OCI-LY7 (cell line): ENCODE results near the gene ARHGEF25. TPM values are rescaled to one million over a fixed set of nuclear protein-coding genes. Genes with fewer than 3 reads are reported as not detected.
A peak's percentile ranks its signal among the peaks of the same experiment; 100 is the strongest.

Experiments
- BruUV-seq: library from RNA; stranded (reverse); fragments of 400-500 nt; replicated peaks from 2 replicates; lab custom pipeline; 2021; lab: Mats Ljungman, UMichigan
- CTCF ChIA-PET: fragments of 300-600 bp; sonication (Branson Sonifier 250); formaldehyde crosslinking; loops from one replicate; lab custom pipeline; 2022; ENCODE audit warnings: antibody characterized with exemption; ENCODE audit not compliant: unreplicated experiment; lab: Charles Lee
- POLR2A ChIA-PET: fragments of 300-600 bp; sonication (Branson Sonifier 250); formaldehyde crosslinking; loops from one replicate; lab custom pipeline; 2022; ENCODE audit warnings: antibody characterized with exemption; lab: Charles Lee
- DNase-seq: peaks from one replicate; pipeline ENCODE4 v3.0.0-alpha.2; 2015; ENCODE audit warnings: low spot score
- H2AFZ ChIP-seq: fragments of 200-600 bp; sonication (generic), shearing (Covaris generic); 2 replicates; pipeline ENCODE4 v1.6.1; 2014; ENCODE audit warnings: mild to moderate bottlenecking, antibody characterized with exemption, low read length, moderate library complexity
- H3K27ac ChIP-seq: fragments of 200-600 bp; sonication (generic); 2 replicates; pipeline ENCODE4 v1.5.1; 2014; ENCODE audit warnings: mixed run types, low read depth, mild to moderate bottlenecking, moderate library complexity, low read length, inconsistent platforms; ENCODE audit not compliant: poor library complexity, severe bottlenecking
- H3K36me3 ChIP-seq: fragments of 200-600 bp; sonication (generic); 2 replicates; pipeline ENCODE4 v1.6.1; 2014; ENCODE audit warnings: mild to moderate bottlenecking, antibody characterized with exemption, low read length, moderate library complexity, mixed read lengths; ENCODE audit not compliant: insufficient read depth
- H3K4me1 ChIP-seq: fragments of 200-600 bp; sonication (generic); 2 replicates; pipeline ENCODE4 v1.5.1; 2014; ENCODE audit warnings: mild to moderate bottlenecking, low read length; ENCODE audit not compliant: insufficient read depth, poor library complexity, severe bottlenecking
- H3K4me2 ChIP-seq: fragments of 200-600 bp; sonication (generic); 2 replicates; pipeline ENCODE4 v1.6.1; 2014; ENCODE audit warnings: mild to moderate bottlenecking, low read length
- H3K4me3 ChIP-seq: fragments of 200-600 bp; sonication (generic); 2 replicates; pipeline ENCODE4 v1.5.1; 2014; ENCODE audit warnings: mild to moderate bottlenecking, low read depth, low read length; ENCODE audit not compliant: poor library complexity, severe bottlenecking
- H3K79me2 ChIP-seq: fragments of 200-600 bp; sonication (generic); 2 replicates; pipeline ENCODE4 v1.6.1; 2016; ENCODE audit warnings: low read depth, mild to moderate bottlenecking, low read length, moderate library complexity, mixed read lengths; ENCODE audit not compliant: insufficient read depth
- H3K9me2 ChIP-seq: fragments of 200-600 bp; sonication (generic); 2 replicates; pipeline ENCODE4 v1.6.1; 2016; ENCODE audit warnings: mild to moderate bottlenecking, low read length, mixed read lengths; ENCODE audit not compliant: insufficient read depth
- H3K9me3 ChIP-seq: fragments of 200-600 bp; sonication (generic); 2 replicates; pipeline ENCODE4 v1.6.1; 2014; ENCODE audit warnings: mild to moderate bottlenecking, mixed run types, low read length, mixed read lengths
- H4K20me1 ChIP-seq: fragments of 200-600 bp; sonication (generic); 2 replicates; pipeline ENCODE4 v1.6.1; 2014; ENCODE audit warnings: mild to moderate bottlenecking, antibody characterized with exemption, low read length, moderate library complexity, mixed read lengths; ENCODE audit not compliant: insufficient read depth
- CTCF ChIP-seq: fragments of 200-600 bp; sonication (generic); conservative IDR thresholded peaks from 2 replicates; pipeline ENCODE4 v1.5.1; 2014; ENCODE audit warnings: mild to moderate bottlenecking, antibody characterized with exemption, low read length, moderate library complexity, mixed read lengths
- EZH2phosphoT487 ChIP-seq: fragments of 200-600 bp; sonication (generic); IDR thresholded peaks from 2 replicates; pipeline ENCODE4 v1.6.1; 2018; ENCODE audit warnings: low read depth, borderline replicate concordance, mild to moderate bottlenecking, mixed run types, antibody characterized with exemption, low read length, moderate library complexity, mixed read lengths
- intact Hi-C: fragments of 100-400 bp; cut with micrococcal nuclease; formaldehyde crosslinking; loops from one replicate; pipeline ENCODE4 v1.10.0; 2022; ENCODE audit not compliant: unreplicated experiment
- total RNA-seq, 2 experiments: library from RNA; depleted of rRNA in 1 of 2; stranded (reverse); fragments of >200 nt in 1 of 2; shearing (Covaris generic) in 1 of 2; gene quantifications; 2 replicates each; pipeline ENCODE4 v1.2.3, GENCODE V29; 2014 to 2022

ARHGEF25 gene
- total RNA-seq, 2 experiments from 2014 or later = not detected

GRCh38 chr12:57590479-57590863 lies 20.8 kb upstream of the ARHGEF25 start:
- Histone ChIP-seq H2AFZ (peak overlapping the region; percentile 97), H3K4me1 (peaks cover 18% of the 10 kb centered on the region), H4K20me1 (no peaks in the 10 kb centered on the region), H3K36me3 (peaks cover 12% of the 10 kb centered on the region), H3K4me2 (peak overlapping the region; percentile 99), H3K79me2 (peaks cover 11% of the 10 kb centered on the region; the same call in 1 of the 2 replicates), H3K4me3 (peak overlapping the region; percentile 78), H3K27ac (no peak overlapping the region), H3K9me3 (no peaks in the 10 kb centered on the region), H3K9me2 (no peaks in the 10 kb centered on the region)
- no TSS peak for BruUV-seq
- TF ChIP-seq CTCF (no peak), EZH2phosphoT487 (no peak)
- intact Hi-C loops = loop anchor here (2.0 kb wide), 1 partner anchor 68 kb away; the partner anchor contains the start of gene MBD6
- POLR2A ChIA-PET = interaction anchor here (0.5 to 1.4 kb wide), 7 partner anchors 9 to 1278 kb away, joined by 3 to 7 read pairs (median 3); partner anchors contain the start of gene TSPAN31
- no peak for DNase-seq
- CTCF ChIA-PET = no interaction called here

- Histone ChIP-seq H3K36me3 (peaks cover 18% of the 10 kb centered on the region), H3K79me2 (peaks cover 11% of the 10 kb centered on the region; the same call in 1 of the 2 replicates), H3K9me2 (no peaks in the 10 kb centered on the region), H4K20me1 (no peaks in the 10 kb centered on the region), H3K27ac (no peak within 1 kb of the TSS), H3K4me3 (peak within 1 kb of the TSS; percentile 78), H3K4me1 (peaks cover 18% of the 10 kb centered on the region), H3K9me3 (no peaks in the 10 kb centered on the region), H2AFZ (peak within 1 kb of the TSS; percentile 97), H3K4me2 (peak within 1 kb of the TSS; percentile 99)
- no TSS peak for BruUV-seq
- ChIA-PET CTCF (no interaction called here), POLR2A (interaction anchor here (0.6 to 1.6 kb wide), 6 partner anchors 10 to 1278 kb away, joined by 3 to 4 read pairs (median 3); partner anchors contain the start of gene TSPAN31)
- no peak for TF ChIP-seq CTCF
- TF ChIP-seq EZH2phosphoT487 = no peak
- DNase-seq = peak; percentile 94
- intact Hi-C loops = loop anchor here (2.0 kb wide), 1 partner anchor 68 kb away; the partner anchor contains the start of gene MBD6
These were observed 20.1 kb upstream of the ARHGEF25 start, which contains the start of gene PIP4K2C for GRCh38 chr12:57590864-57591781. PIP4K2C (plus strand) TSS chr12:57591192; CDS start chr12:57591290, 98 bp downstream.
